DOHH2 (cell line): ENCODE data around the gene BCAR3.

ENCODE experiments used
- EZH2phosphoT487 ChIP-seq: fragments of 200-600 bp; sonication (generic); IDR thresholded peaks from 2 replicates; pipeline ENCODE4 v1.6.1; 2017; ENCODE audit warnings: borderline replicate concordance, mild to moderate bottlenecking, antibody characterized with exemption, low read length, moderate library complexity, mixed read lengths
- TF ChIP-seq, protein P1 (sequence below): fragments of 200-600 bp; sonication (generic); IDR thresholded peaks from one replicate; pipeline ENCODE4 v1.5.1; 2014; ENCODE audit warnings: antibody characterized with exemption, mild to moderate bottlenecking, low read depth, low read length; ENCODE audit not compliant: poor library complexity, severe bottlenecking

DNA sequence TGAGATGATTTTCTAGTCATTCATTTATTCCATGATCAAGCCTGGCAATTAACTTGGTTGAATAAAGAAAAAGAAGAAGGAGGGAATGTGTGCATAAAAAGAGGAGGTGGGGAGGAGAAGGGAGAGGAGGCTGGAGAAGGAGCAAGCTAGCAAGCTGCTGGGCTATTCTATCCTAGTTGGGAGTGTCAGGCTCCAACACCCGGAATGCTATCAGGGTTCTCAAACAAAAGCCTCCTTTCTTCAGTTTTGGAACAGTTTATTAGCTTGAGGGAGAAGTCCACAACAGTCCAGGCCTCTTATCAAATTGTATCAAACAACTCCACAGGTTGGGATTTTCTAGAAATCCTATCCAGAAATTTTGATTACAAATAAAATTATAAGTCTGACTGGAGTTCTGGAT lies 80.0 kb downstream of the BCAR3 start:
- TF ChIP-seq, protein P1, sequence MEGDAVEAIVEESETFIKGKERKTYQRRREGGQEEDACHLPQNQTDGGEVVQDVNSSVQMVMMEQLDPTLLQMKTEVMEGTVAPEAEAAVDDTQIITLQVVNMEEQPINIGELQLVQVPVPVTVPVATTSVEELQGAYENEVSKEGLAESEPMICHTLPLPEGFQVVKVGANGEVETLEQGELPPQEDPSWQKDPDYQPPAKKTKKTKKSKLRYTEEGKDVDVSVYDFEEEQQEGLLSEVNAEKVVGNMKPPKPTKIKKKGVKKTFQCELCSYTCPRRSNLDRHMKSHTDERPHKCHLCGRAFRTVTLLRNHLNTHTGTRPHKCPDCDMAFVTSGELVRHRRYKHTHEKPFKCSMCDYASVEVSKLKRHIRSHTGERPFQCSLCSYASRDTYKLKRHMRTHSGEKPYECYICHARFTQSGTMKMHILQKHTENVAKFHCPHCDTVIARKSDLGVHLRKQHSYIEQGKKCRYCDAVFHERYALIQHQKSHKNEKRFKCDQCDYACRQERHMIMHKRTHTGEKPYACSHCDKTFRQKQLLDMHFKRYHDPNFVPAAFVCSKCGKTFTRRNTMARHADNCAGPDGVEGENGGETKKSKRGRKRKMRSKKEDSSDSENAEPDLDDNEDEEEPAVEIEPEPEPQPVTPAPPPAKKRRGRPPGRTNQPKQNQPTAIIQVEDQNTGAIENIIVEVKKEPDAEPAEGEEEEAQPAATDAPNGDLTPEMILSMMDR, result no peak
- TF ChIP-seq EZH2phosphoT487, result no peak
